ENCODE data around the gene PTPN22.

DNA sequence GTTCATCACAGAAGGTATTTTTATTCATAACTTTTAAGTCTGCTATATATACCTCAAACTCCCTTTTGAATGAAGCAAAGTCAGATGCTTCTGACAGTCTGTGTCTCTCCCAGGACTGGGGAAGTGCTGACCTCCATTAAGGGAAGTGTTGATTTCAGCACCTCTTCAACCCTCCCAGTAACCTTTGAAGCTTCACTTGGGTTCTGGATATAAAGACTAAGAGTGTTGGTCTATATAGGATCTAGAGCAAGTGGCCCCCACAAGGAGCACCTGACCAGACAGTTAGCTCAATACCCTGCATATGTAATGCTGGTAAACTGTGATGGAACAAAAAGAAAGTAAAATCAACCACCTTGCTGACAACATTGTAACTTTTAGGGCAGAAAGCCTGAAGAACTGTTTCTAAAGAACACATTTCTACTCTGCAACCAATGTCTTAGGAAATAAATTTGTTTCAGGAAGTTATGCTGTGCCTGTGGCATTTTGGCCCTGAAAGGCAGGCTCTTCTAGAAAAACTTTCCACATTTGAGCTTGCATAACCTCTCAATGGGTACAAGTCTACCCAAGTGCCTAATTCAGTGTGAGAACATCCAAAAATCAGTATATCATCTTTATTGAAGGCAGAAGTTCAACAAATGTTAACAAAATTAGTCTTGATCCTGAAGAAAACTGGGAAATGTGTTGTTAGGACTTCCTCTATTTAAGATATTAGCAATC lies 865 bp upstream of the PTPN22 start:
- no peak for TF ChIP-seq CTCF (IDR thresholded peaks at IDR 0.05)
- no peak for TF ChIP-seq POLR2A (IDR thresholded peaks at IDR 0.05)
